A549 (cell line): Measurements from ENCODE around the gene NAP1L1. TPM values are rescaled to one million over a fixed set of nuclear protein-coding genes. Genes with fewer than 3 reads are reported as not detected.

Experiments used
- ATAC-seq, 2 experiments: fragments of 200-7000 bp in 1 of 2; fragments of >200 bp in 1 of 2; cut with Nextera tagmentation in 1 of 2; cut with Tn5 transposase in 1 of 2; 3 replicates each; pipeline versions ENCODE4 v1.8.0 to v1.9.1; 2018 to 2020; ENCODE audit warnings: mild to moderate bottlenecking in 1 of 2, moderate library complexity in 1 of 2
- CTCF ChIA-PET: fragments of 300-600 bp; sonication (Branson Sonifier 250); formaldehyde crosslinking; extraction: SDS; loops from one replicate; lab custom pipeline; 2021; ENCODE audit warnings: antibody characterized with exemption, inconsistent platforms; lab: Yijun Ruan, JAX
- POLR2A ChIA-PET: fragments of 350-600 bp; formaldehyde crosslinking; extraction: SDS; loops from one replicate; lab custom pipeline; 2021; ENCODE audit warnings: antibody characterized with exemption, inconsistent platforms; lab: Yijun Ruan, JAX
- DNase-seq, 2 experiments: peaks; one replicate each; pipeline versions ENCODE4 v3.0.0 to v3.0.0-alpha.2; 2011 to 2016; ENCODE audit warnings: low read depth in 1 of 2, low spot score in 1 of 2
- FAIRE-seq: peaks from 2 replicates; lab custom pipeline; 2011; peaks lifted over from hg19 to GRCh38; lab: Jason Lieb, UNC
- H3K27ac ChIP-seq, 2 experiments: fragments of >200 bp; sonication (Bioruptor Twin); formaldehyde crosslinking; 3 replicates each; pipeline ENCODE4 v1.5.1; 2016 to 2017
- H3K4me1 ChIP-seq: fragments of >200 bp; sonication (Bioruptor Twin); formaldehyde crosslinking; 3 replicates; pipeline ENCODE4 v1.6.1; 2016
- H3K4me2 ChIP-seq: fragments of >200 bp; sonication (Bioruptor Twin); formaldehyde crosslinking; 3 replicates; pipeline ENCODE4 v1.6.1; 2016
- H3K4me3 ChIP-seq: fragments of >200 bp; sonication (Bioruptor Twin); formaldehyde crosslinking; 3 replicates; pipeline ENCODE4 v1.5.1; 2016
- H3K9me3 ChIP-seq: fragments of >200 bp; sonication (Bioruptor Twin); formaldehyde crosslinking; 3 replicates; pipeline ENCODE4 v1.6.1; 2016
- CBX2 ChIP-seq: fragments of 200-600 bp; sonication (generic); IDR thresholded peaks from 2 replicates; pipeline ENCODE4 v1.6.1; 2016; ENCODE audit warnings: low read depth, mild to moderate bottlenecking, borderline replicate concordance
- CEBPB ChIP-seq, 2 experiments: fragments of >200 bp in 1 of 2; sonication (Bioruptor Twin) in 1 of 2; formaldehyde crosslinking in 1 of 2; IDR thresholded peaks; 2 replicates each; pipeline ENCODE4 v1.6.1; 2012 to 2016
- CHD2 ChIP-seq: fragments of 150-350 bp; IDR thresholded peaks from 2 replicates; pipeline ENCODE4 v1.6.1; 2014; ENCODE audit warnings: low read length; ENCODE audit not compliant: partially characterized antibody
- CTCF ChIP-seq: fragments of >200 bp; sonication (Bioruptor Twin); formaldehyde crosslinking; IDR thresholded peaks from 3 replicates; pipeline ENCODE4 v1.5.1; 2016
- ELK1 ChIP-seq: fragments of 150-350 bp; IDR thresholded peaks from 2 replicates; pipeline ENCODE4 v1.6.1; 2014; ENCODE audit warnings: low read depth, mild to moderate bottlenecking, low read length
- FOSL2 ChIP-seq, 2 experiments: fragments of 450-650 bp in 1 of 2; fragments of >200 bp in 1 of 2; sonication (Bioruptor Twin) in 1 of 2; formaldehyde crosslinking; IDR thresholded peaks; 2 replicates each; pipeline versions ENCODE4 v1.5.0 to v1.6.1; 2016 to 2020; ENCODE audit warnings: mild to moderate bottlenecking in 1 of 2, moderate library complexity in 1 of 2
- HMGXB4 ChIP-seq: fragments of 250-450 bp; sonication (Bioruptor Pico); IDR thresholded peaks from 2 replicates; pipeline ENCODE4 v1.5.0; 2021; ENCODE audit warnings: mild to moderate bottlenecking, moderate library complexity, borderline replicate concordance
- HOXA7 ChIP-seq: fragments of 250-450 bp; sonication (Bioruptor Pico); IDR thresholded peaks from 2 replicates; pipeline ENCODE4 v1.5.0; 2020; ENCODE audit warnings: mild to moderate bottlenecking, moderate library complexity
- HOXB5 ChIP-seq: fragments of 250-450 bp; sonication (Bioruptor Pico); IDR thresholded peaks from 2 replicates; pipeline ENCODE4 v1.5.0; 2020; ENCODE audit warnings: mild to moderate bottlenecking, moderate library complexity
- KDM5A ChIP-seq: fragments of 200-600 bp; sonication (generic); IDR thresholded peaks from 2 replicates; pipeline ENCODE4 v1.6.1; 2016; ENCODE audit warnings: antibody characterized with exemption, mild to moderate bottlenecking
- MAFK ChIP-seq: fragments of 450-650 bp; IDR thresholded peaks from 2 replicates; pipeline ENCODE4 v1.6.1; 2014; ENCODE audit not compliant: partially characterized antibody
- MAZ ChIP-seq: fragments of 150-350 bp; IDR thresholded peaks from 2 replicates; pipeline ENCODE4 v1.6.1; 2014; ENCODE audit warnings: antibody characterized with exemption, low read depth, low read length, borderline replicate concordance
- NFE2L2 ChIP-seq: fragments of 150-350 bp; conservative IDR thresholded peaks from 2 replicates; pipeline ENCODE4 v1.6.1; 2014; ENCODE audit warnings: low read length
- NPAS2 ChIP-seq: fragments of 250-450 bp; sonication (Bioruptor Pico); IDR thresholded peaks from 2 replicates; pipeline ENCODE4 v1.8.0; 2022; ENCODE audit warnings: mild to moderate bottlenecking, moderate library complexity, borderline replicate concordance
- NR3C1 ChIP-seq: fragments of >200 bp; sonication (Bioruptor Twin); formaldehyde crosslinking; IDR thresholded peaks from 3 replicates; pipeline ENCODE4 v1.6.1; 2017
- RARB ChIP-seq: fragments of 250-450 bp; sonication (Bioruptor Pico); IDR thresholded peaks from 2 replicates; pipeline ENCODE4 v1.8.0; 2021; ENCODE audit warnings: mild to moderate bottlenecking, moderate library complexity
- RCOR1 ChIP-seq: fragments of 150-350 bp; IDR thresholded peaks from 2 replicates; pipeline ENCODE4 v1.6.1; 2014; ENCODE audit warnings: antibody characterized with exemption, low read length, low read depth
- RFX5 ChIP-seq: fragments of 450-650 bp; IDR thresholded peaks from 2 replicates; pipeline ENCODE4 v1.7.1; 2014; ENCODE audit warnings: antibody characterized with exemption, mild to moderate bottlenecking, moderate library complexity
- SREBF2 ChIP-seq: fragments of 450-650 bp; IDR thresholded peaks from 2 replicates; pipeline ENCODE4 v1.6.1; 2014; ENCODE audit warnings: mild to moderate bottlenecking, moderate library complexity
- TP53 ChIP-seq: fragments of 250-450 bp; sonication (Bioruptor Pico); IDR thresholded peaks from 2 replicates; pipeline ENCODE4 v1.5.0; 2021; ENCODE audit warnings: mild to moderate bottlenecking, moderate library complexity
- ZFP36 ChIP-seq: fragments of 450-650 bp; IDR thresholded peaks from 2 replicates; pipeline ENCODE4 v1.6.1; 2014; ENCODE audit warnings: borderline replicate concordance; ENCODE audit not compliant: partially characterized antibody
- ZNF302 ChIP-seq: fragments of 250-450 bp; sonication (Bioruptor Pico); IDR thresholded peaks from 2 replicates; pipeline ENCODE4 v1.9.0; 2021; ENCODE audit warnings: inconsistent platforms, mild to moderate bottlenecking, moderate library complexity
- ZSCAN20 ChIP-seq: fragments of 250-450 bp; sonication (Bioruptor Pico); IDR thresholded peaks from 2 replicates; pipeline ENCODE4 v1.8.0; 2022; ENCODE audit warnings: mild to moderate bottlenecking, moderate library complexity
- WGBS: methylation state at CpG from one replicate; pipeline ENCODE4 v1.1.6; 2017; ENCODE audit errors: missing lambda C conversion rate; 5-methylcytosine and 5-hydroxymethylcytosine counted together
- polyA plus RNA-seq, 4 experiments: library from polyadenylated mRNA; depleted of rRNA in 3 of 4; stranded (reverse); fragments of >200 nt; fragmentation: RNase III in 1 of 4; extraction: RNeasy Plus Mini Kit Qiagen cat#74134 plus additional on column Dnase treatment in 1 of 4; gene quantifications; 2 replicates in 3 of 4; 3 replicates in 1 of 4; pipeline ENCODE4 v1.2.3, GENCODE V29; 2011 to 2017
- TF ChIP-seq, protein P1 (sequence below): fragments of >200 bp; sonication (Bioruptor Twin); formaldehyde crosslinking; IDR thresholded peaks from 2 replicates; pipeline ENCODE4 v1.6.1; 2016

The NAP1L1 gene
- polyA plus RNA-seq, 2 of the 4 experiments (the other 2 are of a cell fraction): 709 to 943 TPM

DNA sequence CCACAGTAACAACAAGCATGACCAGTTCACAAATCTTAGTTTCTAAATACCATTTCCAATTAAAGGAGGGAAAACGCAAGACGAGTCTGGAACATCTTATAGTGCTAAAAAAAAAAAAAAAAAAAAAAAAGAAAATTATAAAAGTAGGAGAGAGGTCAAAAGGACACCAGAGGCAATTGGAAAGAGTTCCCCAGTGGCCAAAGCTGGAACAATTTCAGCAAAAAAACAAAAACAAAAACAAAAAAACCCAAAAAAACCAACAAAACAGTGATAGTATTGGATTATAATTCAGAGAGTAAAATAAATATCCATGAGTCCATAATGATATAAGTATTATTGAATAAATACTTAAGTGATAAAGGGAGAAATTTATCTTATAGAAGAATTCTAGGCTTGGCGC lies 10.3 kb upstream of the NAP1L1 start:
- Histone ChIP-seq H3K9me3 (no peaks in the 10 kb centered on the region), H3K4me1 (no peaks in the 10 kb centered on the region; the same call in 2 of the 3 replicates), H3K27ac (no peak overlapping the region), H3K4me3 (no peak overlapping the region), H3K4me2 (no peak overlapping the region)
- ChIA-PET CTCF (no interaction called here), POLR2A (no interaction called here)
- DNase-seq (no peak), FAIRE-seq (no peak), ATAC-seq (no peak)
- no peak for TF ChIP-seq SREBF2
- TF ChIP-seq TP53 (CRISPR knock-in tag): no peak
- TF ChIP-seq MAZ: no peak
- no peak for TF ChIP-seq NR3C1
- no peak for TF ChIP-seq MAFK
- no peak for TF ChIP-seq CEBPB (IDR thresholded peaks at IDR 0.05)
- no peak for TF ChIP-seq RARB (CRISPR knock-in tag)
- no peak for TF ChIP-seq HOXB5 (CRISPR knock-in tag)
- 93% methylated on average over 3 of the region's 3 CpGs for WGBS

GRCh38 chr12:76091246-76091754 lies 6.8 kb upstream of the NAP1L1 start:
- FAIRE-seq (no peak), ATAC-seq (no peak), DNase-seq (no peak)
- no peaks in the 10 kb centered on the region for H3K9me3 ChIP-seq
- H3K4me3 ChIP-seq: no peak overlapping the region
- H3K27ac ChIP-seq: no peak overlapping the region
- no peak overlapping the region for H3K4me2 ChIP-seq
- ChIA-PET POLR2A (no interaction called here), CTCF (interaction anchor here (0.7 kb wide), 1 partner anchor 107 kb away, joined by 6 read pairs; no protein-coding TSS in a partner anchor)
- TF ChIP-seq FOSL2 (IDR thresholded peaks at IDR 0.05): no peak
- TF ChIP-seq FOSL2 (CRISPR knock-in tag; IDR thresholded peaks at IDR 0.05): no peak
- TF ChIP-seq MAFK: peak; percentile 88
- no peak for TF ChIP-seq CTCF
- TF ChIP-seq ZSCAN20 (CRISPR knock-in tag): no peak
- TF ChIP-seq HMGXB4 (CRISPR knock-in tag): no peak
- 83% methylated on average over 2 of the region's 2 CpGs for WGBS
- H3K4me1 ChIP-seq: peaks cover 2% of the 10 kb centered on the region; the same call in 1 of the 3 replicates

DNA sequence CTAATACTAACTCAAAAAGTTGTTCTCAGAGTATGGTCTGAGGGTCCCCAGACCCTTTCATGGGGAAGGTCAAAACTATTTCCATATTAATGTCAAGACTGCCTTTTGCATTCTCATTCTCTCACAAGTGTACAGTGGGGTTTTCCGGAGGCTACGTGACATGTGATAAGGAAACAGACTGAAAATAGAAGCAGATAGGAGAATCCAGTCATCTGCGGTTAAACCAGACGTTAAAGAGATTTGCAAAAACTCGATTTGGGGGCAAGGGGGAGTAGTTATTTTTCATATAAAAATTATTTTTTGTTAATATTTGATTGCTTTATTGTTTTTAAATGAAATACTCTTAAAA lies 1.0 kb upstream of the NAP1L1 start:
- ATAC-seq: no peak
- peak overlapping the region; percentile 90 to 99 for H3K27ac ChIP-seq
- no peak for TF ChIP-seq HMGXB4 (CRISPR knock-in tag)
- TF ChIP-seq MAFK: no peak
- TF ChIP-seq SREBF2: no peak
- no peak for TF ChIP-seq ELK1
- no peak for TF ChIP-seq RCOR1
- TF ChIP-seq ZNF302 (CRISPR knock-in tag): no peak
- TF ChIP-seq NFE2L2: no peak
- no peak for TF ChIP-seq CBX2
- TF ChIP-seq TP53 (CRISPR knock-in tag): no peak
- no peak for TF ChIP-seq CEBPB (IDR thresholded peaks at IDR 0.05)
- no peak for TF ChIP-seq KDM5A
- TF ChIP-seq HOXA7: no peak
- TF ChIP-seq, protein P1, sequence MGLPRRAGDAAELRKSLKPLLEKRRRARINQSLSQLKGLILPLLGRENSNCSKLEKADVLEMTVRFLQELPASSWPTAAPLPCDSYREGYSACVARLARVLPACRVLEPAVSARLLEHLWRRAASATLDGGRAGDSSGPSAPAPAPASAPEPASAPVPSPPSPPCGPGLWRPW: no peak
- TF ChIP-seq RARB (CRISPR knock-in tag): no peak
- TF ChIP-seq CHD2: no peak
- TF ChIP-seq RFX5: no peak
- TF ChIP-seq ZFP36: no peak
- TF ChIP-seq NPAS2 (CRISPR knock-in tag): no peak
- TF ChIP-seq, all 56 proteins: peak for 0
- Histone ChIP-seq H3K4me1 (peaks cover 36% of the 10 kb centered on the region), H3K9me3 (no peaks in the 10 kb centered on the region), H3K4me3 (peak overlapping the region; percentile 81), H3K4me2 (peak overlapping the region; percentile 84)
- ChIA-PET CTCF (interaction anchor here (0.7 kb wide), 2 partner anchors 18 to 74 kb away, joined by 3 read pairs; no protein-coding TSS in a partner anchor), POLR2A (interaction anchor here (2.7 kb wide), 1 partner anchor 262 kb away, joined by 10 read pairs; the partner anchor contains the start of gene BBS10)
- DNase-seq: peak in 1 of 2 experiments; percentile 68
- no peak for FAIRE-seq
- WGBS: 5% methylated on average over 5 of the region's 5 CpGs
